HEK293 (cell line): Measurements from ENCODE around the gene BRD1.

ENCODE experiments used
- CTCF ChIA-PET: fragments of 350-600 bp; formaldehyde crosslinking; extraction: SDS; loops from one replicate; lab custom pipeline; 2021; ENCODE audit warnings: antibody characterized with exemption; lab: Yijun Ruan, JAX
- POLR2A ChIA-PET: fragments of 300-600 bp; formaldehyde crosslinking; extraction: SDS; loops from one replicate; lab custom pipeline; 2020; ENCODE audit warnings: antibody characterized with exemption, inconsistent platforms; lab: Yijun Ruan, JAX
- H3K27ac ChIP-seq: fragments of 200-500 bp; sonication (Bioruptor generic); 2 replicates; pipeline ENCODE4 v1.5.1; 2014; ENCODE audit warnings: low read depth, low read length, control low read depth, inconsistent platforms; ENCODE audit errors: extremely low read depth
- H3K36me3 ChIP-seq, 2 experiments: fragments of 200-500 bp in 1 of 2; sonication (Bioruptor generic) in 1 of 2; 1 replicate in 1 of 2; 2 replicates in 1 of 2; pipeline ENCODE4 v1.5.1; 2014 to 2017; ENCODE audit warnings: inconsistent platforms in 2 of 2, low read length in 2 of 2; ENCODE audit not compliant: control insufficient read depth in 2 of 2, insufficient read depth in 1 of 2
- H3K4me1 ChIP-seq: fragments of 200-500 bp; sonication (Bioruptor generic); 2 replicates; pipeline ENCODE4 v1.5.1; 2014; ENCODE audit warnings: mild to moderate bottlenecking, low read length, inconsistent platforms; ENCODE audit not compliant: control insufficient read depth, insufficient read depth
- H3K4me3 ChIP-seq: 2 replicates; pipeline ENCODE4 v1.5.1; 2011; ENCODE audit warnings: low read depth, mild to moderate bottlenecking, control low read depth, low read length, moderate library complexity
- H3K9me3 ChIP-seq: fragments of 200-500 bp; sonication (Bioruptor generic); 2 replicates; pipeline ENCODE4 v1.5.1; 2014; ENCODE audit warnings: low read depth, low read length, inconsistent platforms; ENCODE audit not compliant: control insufficient read depth, insufficient read depth
- PRDM1 ChIP-seq: fragments of 450-650 bp; formaldehyde crosslinking; IDR thresholded peaks from 2 replicates; pipeline ENCODE4; 2016; ENCODE audit warnings: missing biosample characterization, missing genetic modification characterization
- TSHZ1 ChIP-seq: fragments of 450-650 bp; formaldehyde crosslinking; IDR thresholded peaks from 2 replicates; pipeline ENCODE4 v1.5.1; 2016; ENCODE audit warnings: missing biosample characterization, missing genetic modification characterization, borderline replicate concordance
- ZNF114 ChIP-seq: fragments of 450-650 bp; formaldehyde crosslinking; IDR thresholded peaks from 2 replicates; pipeline ENCODE4 v1.5.0; 2017; ENCODE audit warnings: missing biosample characterization, missing genetic modification characterization
- ZNF157 ChIP-seq: fragments of 450-650 bp; formaldehyde crosslinking; IDR thresholded peaks from 2 replicates; pipeline ENCODE4 v1.5.1; 2016; ENCODE audit warnings: missing biosample characterization, missing genetic modification characterization
- ZNF362 ChIP-seq: fragments of 450-650 bp; formaldehyde crosslinking; IDR thresholded peaks from 2 replicates; pipeline ENCODE4 v1.5.1; 2016; ENCODE audit warnings: missing biosample characterization, missing genetic modification characterization
- ZNF391 ChIP-seq: fragments of 450-650 bp; formaldehyde crosslinking; IDR thresholded peaks from 2 replicates; pipeline ENCODE4 v1.5.1; 2016; ENCODE audit warnings: low read depth, missing biosample characterization, missing genetic modification characterization, borderline replicate concordance
- ZNF449 ChIP-seq: fragments of 450-650 bp; formaldehyde crosslinking; IDR thresholded peaks from 2 replicates; pipeline ENCODE4 v1.5.1; 2017; ENCODE audit warnings: missing biosample characterization, mild to moderate bottlenecking, missing genetic modification characterization, moderate library complexity
- ZNF518A ChIP-seq: fragments of 450-650 bp; formaldehyde crosslinking; conservative IDR thresholded peaks from 2 replicates; pipeline ENCODE4 v1.5.1; 2016; ENCODE audit warnings: low read depth, missing biosample characterization, missing genetic modification characterization
- ZNF558 ChIP-seq: fragments of 450-650 bp; formaldehyde crosslinking; IDR thresholded peaks from 2 replicates; pipeline ENCODE4 v1.5.1; 2016; ENCODE audit warnings: missing biosample characterization, missing genetic modification characterization
- ZNF626 ChIP-seq: fragments of 450-650 bp; sonication (Bioruptor Pico); formaldehyde crosslinking; IDR thresholded peaks from 2 replicates; pipeline ENCODE4 v1.5.1; 2018; ENCODE audit warnings: missing biosample characterization, missing genetic modification characterization, inconsistent platforms
- ZNF664 ChIP-seq: fragments of 450-650 bp; formaldehyde crosslinking; IDR thresholded peaks from 2 replicates; pipeline ENCODE4 v1.5.1; 2016; ENCODE audit warnings: missing biosample characterization, missing genetic modification characterization
- ZNF670 ChIP-seq: fragments of 450-650 bp; formaldehyde crosslinking; IDR thresholded peaks from 2 replicates; pipeline ENCODE4 v1.5.1; 2016; ENCODE audit warnings: missing biosample characterization, missing genetic modification characterization, low read depth
- ZNF76 ChIP-seq: fragments of 450-650 bp; formaldehyde crosslinking; IDR thresholded peaks from 2 replicates; pipeline ENCODE4; 2016; ENCODE audit warnings: low read depth, missing biosample characterization, missing genetic modification characterization, borderline replicate concordance
- ZSCAN23 ChIP-seq: fragments of 450-650 bp; formaldehyde crosslinking; IDR thresholded peaks from 2 replicates; pipeline ENCODE4 v1.5.1; 2016; ENCODE audit warnings: missing biosample characterization, missing genetic modification characterization

Gene BRD1

GRCh38 chr22:49825436-49825835 is 2.2 kb downstream of the BRD1 start:
- CTCF ChIA-PET: no interaction called here
- POLR2A ChIA-PET: interaction anchor here (0.9 to 1.5 kb wide), 5 partner anchors 8 to 93 kb away, joined by 3 to 4 read pairs (median 3); partner anchors contain the start of genes ALG12 and CRELD2
- Histone ChIP-seq H3K9me3 (no peaks in the 10 kb centered on the region), H3K36me3 (peaks cover 21 to 58% of the 10 kb centered on the region in 2 experiments), H3K4me3 (peak overlapping the region; percentile 69), H3K4me1 (peaks cover 4% of the 10 kb centered on the region), H3K27ac (no peak overlapping the region; the same call in 1 of the 2 replicates)
- TF ChIP-seq PRDM1 (tag by site-specific recombination): no peak
- TF ChIP-seq ZNF664: no peak
- no peak for TF ChIP-seq TSHZ1 (tag by site-specific recombination)
- TF ChIP-seq ZNF449 (tag by site-specific recombination): no peak
- TF ChIP-seq ZSCAN23 (tag by site-specific recombination): no peak
- no peak for TF ChIP-seq ZNF518A (tag by site-specific recombination)
- no peak for TF ChIP-seq ZNF157 (tag by site-specific recombination)
- no peak for TF ChIP-seq ZNF558 (tag by site-specific recombination)
- TF ChIP-seq ZNF76 (tag by site-specific recombination): no peak
- TF ChIP-seq ZNF114 (tag by site-specific recombination): no peak
- no peak for TF ChIP-seq ZNF391 (tag by site-specific recombination)
- TF ChIP-seq ZNF362: no peak

GRCh38 chr22:49824936-49825335 is 2.7 kb downstream of the BRD1 start:
- no peak for TF ChIP-seq ZNF670 (tag by site-specific recombination)
- no peak for TF ChIP-seq ZNF626 (tag by site-specific recombination)
- H3K4me3 ChIP-seq: no peak overlapping the region
- peaks cover 4% of the 10 kb centered on the region for H3K4me1 ChIP-seq
- H3K36me3 ChIP-seq: peaks cover 26 to 63% of the 10 kb centered on the region in 2 experiments
- H3K27ac ChIP-seq: no peak overlapping the region; the same call in 1 of the 2 replicates
- ChIA-PET CTCF (no interaction called here), POLR2A (interaction anchor here (1.2 to 1.5 kb wide), 2 partner anchors 9 to 12 kb away, joined by 3 read pairs; no protein-coding TSS in a partner anchor)
- H3K9me3 ChIP-seq: no peaks in the 10 kb centered on the region
